HepG2 (cell line): Measurements from ENCODE around the gene OPN3. TPM values are rescaled to one million over a fixed set of nuclear protein-coding genes. Genes with fewer than 3 reads are reported as not detected.

Experiments used
- ATAC-seq: fragments of 200-7000 bp; cut with Tn5 transposase; 3 replicates; pipeline ENCODE4 v1.9.1; 2020; ENCODE audit warnings: mild to moderate bottlenecking, moderate library complexity
- BruUV-seq: library from RNA; stranded (reverse); fragments of 400-500 nt; replicated peaks from 2 replicates; lab custom pipeline; 2021; lab: Mats Ljungman, UMichigan
- CTCF ChIA-PET: fragments of 300-600 bp; formaldehyde crosslinking; extraction: SDS; loops from one replicate; lab custom pipeline; 2021; ENCODE audit warnings: low total read pairs, inconsistent platforms, low intra/inter-chr PET ratio; lab: Yijun Ruan, JAX
- POLR2A ChIA-PET: fragments of 350-600 bp; sonication (Branson Sonifier 250); formaldehyde crosslinking; loops from one replicate; lab custom pipeline; 2020; ENCODE audit warnings: antibody characterized with exemption, inconsistent platforms; lab: Yijun Ruan, JAX
- DNase-seq: peaks from one replicate; pipeline ENCODE4 v3.0.0-alpha.2; 2015; ENCODE audit warnings: low spot score
- FAIRE-seq: peaks from 3 replicates; lab custom pipeline; 2011; peaks lifted over from hg19 to GRCh38; lab: Jason Lieb, UNC
- H2AFZ ChIP-seq: one replicate; pipeline ENCODE4 v1.6.1; 2011; ENCODE audit warnings: low read length, inconsistent platforms
- H3K27ac ChIP-seq: fragments of 300-600 bp; 3 replicates; pipeline ENCODE4 v1.8.0; 2011; ENCODE audit warnings: mixed run types, mild to moderate bottlenecking, mixed read lengths, low read length, inconsistent platforms; ENCODE audit not compliant: insufficient read depth; ENCODE audit errors: extremely low read length
- H3K27me3 ChIP-seq, 2 experiments: fragments of 200-600 bp in 1 of 2; 2 replicates in 1 of 2; 3 replicates in 1 of 2; pipeline versions ENCODE4 v1.6.0 to v1.8.0; 2011; ENCODE audit warnings: low read length in 2 of 2, mild to moderate bottlenecking in 2 of 2, moderate library complexity in 2 of 2, inconsistent platforms in 1 of 2; ENCODE audit not compliant: insufficient read depth in 2 of 2, control insufficient read depth in 1 of 2
- H3K36me3 ChIP-seq, 2 experiments: fragments of 200-600 bp in 1 of 2; replicated peaks in 1 of 2; 2 replicates in 1 of 2; 3 replicates in 1 of 2; pipeline versions ENCODE4 v1.5.1 to v1.8.0; 2011; ENCODE audit warnings: low read length in 2 of 2, inconsistent platforms in 1 of 2; ENCODE audit not compliant: insufficient read depth in 2 of 2, control insufficient read depth in 1 of 2
- H3K4me1 ChIP-seq: 2 replicates; pipeline ENCODE4 v1.5.1; 2012; ENCODE audit warnings: low read length, inconsistent platforms; ENCODE audit not compliant: insufficient read depth
- H3K4me2 ChIP-seq: 2 replicates; pipeline ENCODE4 v1.6.0; 2011; ENCODE audit warnings: low read depth, low read length, inconsistent platforms
- H3K4me3 ChIP-seq, 3 experiments: fragments of 200-600 bp in 1 of 3; sonication (generic), shearing (Covaris generic) in 1 of 3; replicated peaks in 1 of 3; 2 replicates each; pipeline ENCODE4 v1.5.1; 2011 to 2016; ENCODE audit warnings: low read length in 3 of 3, inconsistent platforms in 2 of 3, low read depth in 2 of 3, mild to moderate bottlenecking in 2 of 3, control low read depth in 1 of 3, mixed read lengths in 1 of 3; ENCODE audit not compliant: insufficient read depth in 1 of 3
- H3K79me2 ChIP-seq: one replicate; pipeline ENCODE4 v1.6.1; 2011; ENCODE audit warnings: low read length, inconsistent platforms; ENCODE audit not compliant: insufficient read depth
- H3K9ac ChIP-seq: 2 replicates; pipeline ENCODE4 v1.6.0; 2011; ENCODE audit warnings: mild to moderate bottlenecking, low read depth, low read length, inconsistent platforms; ENCODE audit not compliant: insufficient read depth
- H3K9me3 ChIP-seq: 2 replicates; pipeline ENCODE4 v1.5.1; 2012; ENCODE audit warnings: mild to moderate bottlenecking, low read length
- H4K20me1 ChIP-seq: 2 replicates; pipeline ENCODE4 v1.6.0; 2011; ENCODE audit warnings: inconsistent platforms, mild to moderate bottlenecking, low read length, moderate library complexity; ENCODE audit not compliant: insufficient read depth
- CSRNP1 ChIP-seq: sonication (generic); formaldehyde crosslinking; IDR thresholded peaks from 2 replicates; pipeline ENCODE4 v1.8.1; 2023; ENCODE audit warnings: mild to moderate bottlenecking, missing genetic modification reagents
- KLF6 ChIP-seq: IDR thresholded peaks from 2 replicates; pipeline ENCODE4 v1.8.0; 2016; ENCODE audit warnings: missing biosample characterization, missing genetic modification reagents
- MEIS2 ChIP-seq: sonication (generic); formaldehyde crosslinking; IDR thresholded peaks from 2 replicates; pipeline ENCODE4 v1.9.0; 2021; ENCODE audit warnings: mild to moderate bottlenecking, missing genetic modification reagents
- NFE2L1 ChIP-seq: sonication (generic); formaldehyde crosslinking; IDR thresholded peaks from 2 replicates; pipeline ENCODE4 v1.4.0; 2020; ENCODE audit warnings: missing genetic modification reagents, mild to moderate bottlenecking, borderline replicate concordance
- ZFP90 ChIP-seq: sonication (generic); formaldehyde crosslinking; IDR thresholded peaks from 2 replicates; pipeline ENCODE4 v1.8.0; 2022; ENCODE audit warnings: missing genetic modification reagents, mild to moderate bottlenecking, inconsistent platforms, borderline replicate concordance
- ZKSCAN1 ChIP-seq: fragments of 150-350 bp; IDR thresholded peaks from 2 replicates; pipeline ENCODE4 v1.6.1; 2014; ENCODE audit warnings: low read length
- ZKSCAN8 ChIP-seq: IDR thresholded peaks from 2 replicates; pipeline ENCODE4 v1.6.1; 2016; ENCODE audit warnings: borderline replicate concordance, missing genetic modification reagents, missing compliant biosample characterization
- ZNF253 ChIP-seq: sonication (generic); formaldehyde crosslinking; IDR thresholded peaks from 2 replicates; pipeline ENCODE4 v1.8.0; 2022; ENCODE audit warnings: mild to moderate bottlenecking, missing genetic modification reagents, borderline replicate concordance
- ZNF446 ChIP-seq: sonication (generic); formaldehyde crosslinking; IDR thresholded peaks from 2 replicates; pipeline ENCODE4 v1.5.0; 2020; ENCODE audit warnings: mild to moderate bottlenecking, missing genetic modification reagents
- ZNF839 ChIP-seq: sonication (generic); formaldehyde crosslinking; IDR thresholded peaks from 2 replicates; pipeline ENCODE4 v1.4.0; 2020; ENCODE audit warnings: missing genetic modification reagents, mild to moderate bottlenecking, borderline replicate concordance
- ZNF841 ChIP-seq: sonication (generic); formaldehyde crosslinking; IDR thresholded peaks from 2 replicates; pipeline ENCODE4 v1.8.1; 2023; ENCODE audit warnings: missing genetic modification reagents, borderline replicate concordance
- WGBS: methylation state at CpG from one replicate; pipeline ENCODE4 v1.1.6; 2017; ENCODE audit warnings: low lambda C conversion rate; 5-methylcytosine and 5-hydroxymethylcytosine counted together
- in situ Hi-C: cut with HindIII; loops from 2 replicates; pipeline ENCODE4 v1.10.0; 2017; ENCODE audit warnings: low pct_unique_long_range_greater_than_20kb; ENCODE audit not compliant: extremely low pct_ligation_motif_present
- intact Hi-C: fragments of 100-400 bp; cut with micrococcal nuclease; formaldehyde crosslinking; loops from one replicate; pipeline ENCODE4 v1.10.0; 2022; ENCODE audit not compliant: unreplicated experiment
- polyA plus RNA-seq, 8 experiments: library from polyadenylated mRNA; depleted of rRNA in 3 of 8; stranded (reverse) in 7 of 8; unstranded in 1 of 8; fragments of >200 nt; fragmentation: Illumina TruSeq in 4 of 8; extraction: Trizol in 4 of 8; gene quantifications; 2 replicates each; pipeline versions ENCODE4 v1.2.1 to v1.2.3, GENCODE V29; 2011 to 2016; ENCODE audit warnings: low read depth in 4 of 8, missing spikeins in 1 of 8, mixed read lengths in 1 of 8; ENCODE audit not compliant: insufficient read depth in 1 of 8
- total RNA-seq, 5 experiments: library from RNA; depleted of rRNA; stranded (reverse); fragments of >200 nt; fragmentation: Illumina TruSeq; extraction: Trizol; gene quantifications; 2 replicates each; pipeline ENCODE4 v1.2.3, GENCODE V29; 2016; ENCODE audit warnings: low read depth in 1 of 5
- TF ChIP-seq, protein P1 (sequence below): sonication (generic); formaldehyde crosslinking; IDR thresholded peaks from 2 replicates; pipeline ENCODE4 v1.9.0; 2021; ENCODE audit warnings: mild to moderate bottlenecking, missing genetic modification reagents

OPN3 gene
- total and polyA plus RNA-seq, 2 of the 13 experiments (the other 11 are each of a cell fraction or from before 2014, with no cell fraction given) = 17.4 to 23.0 TPM

DNA sequence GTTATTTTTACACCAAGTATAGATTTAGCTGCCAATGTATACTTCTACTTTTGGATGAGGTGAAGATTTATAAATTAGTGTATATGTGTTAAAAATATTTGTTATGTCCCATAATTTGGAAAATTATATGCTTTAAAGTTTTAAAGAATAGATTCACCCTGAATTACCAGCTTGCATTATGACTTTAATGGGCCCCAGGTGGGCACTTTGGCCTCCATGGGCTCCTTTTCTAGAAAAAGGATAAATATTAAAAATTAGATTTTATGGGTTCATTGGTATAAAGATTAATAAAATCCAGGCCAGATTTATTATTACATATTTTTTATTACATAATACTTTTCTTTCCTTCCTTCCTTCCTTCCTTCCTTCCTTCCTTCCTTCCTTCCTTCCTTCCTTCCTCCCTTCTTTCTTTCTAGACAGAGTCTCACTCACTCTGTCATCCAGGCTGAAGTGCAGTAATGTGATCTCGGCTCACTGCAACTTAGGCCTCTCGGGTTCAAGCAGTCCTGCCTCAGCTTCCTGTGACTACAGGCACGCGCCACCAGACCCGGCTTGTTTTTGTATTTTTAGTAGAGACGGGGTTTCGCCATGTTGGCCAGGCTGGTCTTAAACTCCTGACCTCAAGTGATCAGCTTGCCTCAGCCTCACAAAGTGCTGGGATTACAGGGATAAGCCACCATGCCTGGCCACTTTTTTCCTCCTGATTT lies 86.1 kb downstream of the OPN3 start:
- Histone ChIP-seq H3K4me1 (peaks cover 6% of the 10 kb centered on the region; the same call in 1 of the 2 replicates), H4K20me1 (no peaks in the 10 kb centered on the region), H2AFZ (no peak overlapping the region), H3K79me2 (no peaks in the 10 kb centered on the region), H3K36me3 (no peaks in the 10 kb centered on the region), H3K27ac (no peak overlapping the region), H3K9me3 (no peaks in the 10 kb centered on the region), H3K9ac (no peak overlapping the region)
- no TSS peak for BruUV-seq
- WGBS = 89% methylated on average over 7 of the region's 7 CpGs
- in situ Hi-C loops (no loop called here), intact Hi-C loops (no loop called here)
- POLR2A ChIA-PET = no interaction called here
- DNase-seq (no peak), ATAC-seq (no peak)
- TF ChIP-seq ZFP90 (CRISPR knock-in tag) (no peak), ZKSCAN1 (no peak), ZNF839 (no peak), ZNF446 (no peak), NFE2L1 (no peak), KLF6 (no peak), ZNF253 (CRISPR knock-in tag) (no peak), MEIS2 (CRISPR knock-in tag) (no peak), ZKSCAN8 (CRISPR knock-in tag) (no peak), CSRNP1 (CRISPR knock-in tag) (no peak), ZNF841 (CRISPR knock-in tag) (no peak)
- TF ChIP-seq, protein P1, sequence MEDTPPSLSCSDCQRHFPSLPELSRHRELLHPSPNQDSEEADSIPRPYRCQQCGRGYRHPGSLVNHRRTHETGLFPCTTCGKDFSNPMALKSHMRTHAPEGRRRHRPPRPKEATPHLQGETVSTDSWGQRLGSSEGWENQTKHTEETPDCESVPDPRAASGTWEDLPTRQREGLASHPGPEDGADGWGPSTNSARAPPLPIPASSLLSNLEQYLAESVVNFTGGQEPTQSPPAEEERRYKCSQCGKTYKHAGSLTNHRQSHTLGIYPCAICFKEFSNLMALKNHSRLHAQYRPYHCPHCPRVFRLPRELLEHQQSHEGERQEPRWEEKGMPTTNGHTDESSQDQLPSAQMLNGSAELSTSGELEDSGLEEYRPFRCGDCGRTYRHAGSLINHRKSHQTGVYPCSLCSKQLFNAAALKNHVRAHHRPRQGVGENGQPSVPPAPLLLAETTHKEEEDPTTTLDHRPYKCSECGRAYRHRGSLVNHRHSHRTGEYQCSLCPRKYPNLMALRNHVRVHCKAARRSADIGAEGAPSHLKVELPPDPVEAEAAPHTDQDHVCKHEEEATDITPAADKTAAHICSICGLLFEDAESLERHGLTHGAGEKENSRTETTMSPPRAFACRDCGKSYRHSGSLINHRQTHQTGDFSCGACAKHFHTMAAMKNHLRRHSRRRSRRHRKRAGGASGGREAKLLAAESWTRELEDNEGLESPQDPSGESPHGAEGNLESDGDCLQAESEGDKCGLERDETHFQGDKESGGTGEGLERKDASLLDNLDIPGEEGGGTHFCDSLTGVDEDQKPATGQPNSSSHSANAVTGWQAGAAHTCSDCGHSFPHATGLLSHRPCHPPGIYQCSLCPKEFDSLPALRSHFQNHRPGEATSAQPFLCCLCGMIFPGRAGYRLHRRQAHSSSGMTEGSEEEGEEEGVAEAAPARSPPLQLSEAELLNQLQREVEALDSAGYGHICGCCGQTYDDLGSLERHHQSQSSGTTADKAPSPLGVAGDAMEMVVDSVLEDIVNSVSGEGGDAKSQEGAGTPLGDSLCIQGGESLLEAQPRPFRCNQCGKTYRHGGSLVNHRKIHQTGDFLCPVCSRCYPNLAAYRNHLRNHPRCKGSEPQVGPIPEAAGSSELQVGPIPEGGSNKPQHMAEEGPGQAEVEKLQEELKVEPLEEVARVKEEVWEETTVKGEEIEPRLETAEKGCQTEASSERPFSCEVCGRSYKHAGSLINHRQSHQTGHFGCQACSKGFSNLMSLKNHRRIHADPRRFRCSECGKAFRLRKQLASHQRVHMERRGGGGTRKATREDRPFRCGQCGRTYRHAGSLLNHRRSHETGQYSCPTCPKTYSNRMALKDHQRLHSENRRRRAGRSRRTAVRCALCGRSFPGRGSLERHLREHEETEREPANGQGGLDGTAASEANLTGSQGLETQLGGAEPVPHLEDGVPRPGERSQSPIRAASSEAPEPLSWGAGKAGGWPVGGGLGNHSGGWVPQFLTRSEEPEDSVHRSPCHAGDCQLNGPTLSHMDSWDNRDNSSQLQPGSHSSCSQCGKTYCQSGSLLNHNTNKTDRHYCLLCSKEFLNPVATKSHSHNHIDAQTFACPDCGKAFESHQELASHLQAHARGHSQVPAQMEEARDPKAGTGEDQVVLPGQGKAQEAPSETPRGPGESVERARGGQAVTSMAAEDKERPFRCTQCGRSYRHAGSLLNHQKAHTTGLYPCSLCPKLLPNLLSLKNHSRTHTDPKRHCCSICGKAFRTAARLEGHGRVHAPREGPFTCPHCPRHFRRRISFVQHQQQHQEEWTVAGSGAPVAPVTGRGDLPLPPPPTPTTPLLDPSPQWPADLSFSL (CRISPR knock-in tag) = no peak
- TF ChIP-seq, all 625 proteins: peak for 0
- Histone ChIP-seq H3K4me3 (no peak overlapping the region), H3K4me2 (no peak overlapping the region), H3K27me3 (no peaks in the 10 kb centered on the region)
- FAIRE-seq = no peak
- CTCF ChIA-PET = no interaction called here
